DND-41 (cell line): Measurements from ENCODE around the gene CNST.

Source experiments
- EZH2 ChIP-seq: IDR thresholded peaks from 3 replicates; pipeline ENCODE4 v1.6.1; 2012; ENCODE audit warnings: borderline replicate concordance, low read depth, mild to moderate bottlenecking, moderate library complexity, low read length, inconsistent platforms; ENCODE audit not compliant: severe bottlenecking
- TF ChIP-seq, protein P1 (sequence below): IDR thresholded peaks from 2 replicates; pipeline ENCODE4 v1.5.1; 2012; ENCODE audit warnings: borderline replicate concordance, low read length, moderate library complexity, mild to moderate bottlenecking; ENCODE audit not compliant: poor library complexity, severe bottlenecking; ENCODE audit errors: extremely low read depth

DNA sequence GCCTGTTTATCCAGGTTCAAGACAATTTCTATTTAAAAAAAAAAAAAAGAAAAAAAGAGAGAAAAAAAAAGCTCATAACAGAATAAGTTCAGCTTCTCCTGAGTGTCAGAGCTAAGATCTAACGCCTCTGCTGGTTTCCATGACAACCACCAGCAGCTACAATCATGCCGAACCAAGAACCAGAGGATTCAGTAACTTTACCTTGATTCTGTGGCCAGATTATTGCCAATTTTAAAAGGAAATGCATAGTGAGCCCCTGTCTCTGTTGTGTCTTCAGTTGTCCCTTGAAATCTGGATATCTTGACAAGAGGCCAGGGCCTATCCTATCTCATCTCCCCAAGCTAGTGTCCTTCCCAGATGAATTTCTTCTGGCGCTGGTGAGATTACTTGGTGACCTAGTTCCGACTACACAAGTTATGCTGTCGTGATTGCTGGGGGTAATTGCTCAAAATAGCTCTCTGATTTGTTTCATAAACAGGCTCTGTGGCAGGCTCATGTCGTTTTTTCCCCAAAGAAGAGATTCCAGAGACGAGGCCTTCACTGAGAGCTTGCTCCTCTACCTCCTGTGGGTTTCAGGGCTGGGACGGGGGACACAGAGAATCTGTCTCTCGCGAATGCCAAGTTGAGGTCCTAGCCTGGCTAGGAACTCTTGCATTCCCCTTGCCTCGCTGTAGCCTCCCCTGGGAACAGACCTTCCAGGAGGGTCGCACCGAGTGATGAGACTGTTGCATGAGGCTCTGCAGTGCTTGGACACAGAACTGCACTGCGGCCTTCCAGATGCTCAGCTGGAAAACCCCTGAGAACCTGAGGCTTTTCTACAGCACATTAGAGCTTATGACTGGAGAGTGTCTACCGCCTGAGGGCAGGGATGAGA is 125.6 kb downstream of the CNST start:
- TF ChIP-seq, protein P1, sequence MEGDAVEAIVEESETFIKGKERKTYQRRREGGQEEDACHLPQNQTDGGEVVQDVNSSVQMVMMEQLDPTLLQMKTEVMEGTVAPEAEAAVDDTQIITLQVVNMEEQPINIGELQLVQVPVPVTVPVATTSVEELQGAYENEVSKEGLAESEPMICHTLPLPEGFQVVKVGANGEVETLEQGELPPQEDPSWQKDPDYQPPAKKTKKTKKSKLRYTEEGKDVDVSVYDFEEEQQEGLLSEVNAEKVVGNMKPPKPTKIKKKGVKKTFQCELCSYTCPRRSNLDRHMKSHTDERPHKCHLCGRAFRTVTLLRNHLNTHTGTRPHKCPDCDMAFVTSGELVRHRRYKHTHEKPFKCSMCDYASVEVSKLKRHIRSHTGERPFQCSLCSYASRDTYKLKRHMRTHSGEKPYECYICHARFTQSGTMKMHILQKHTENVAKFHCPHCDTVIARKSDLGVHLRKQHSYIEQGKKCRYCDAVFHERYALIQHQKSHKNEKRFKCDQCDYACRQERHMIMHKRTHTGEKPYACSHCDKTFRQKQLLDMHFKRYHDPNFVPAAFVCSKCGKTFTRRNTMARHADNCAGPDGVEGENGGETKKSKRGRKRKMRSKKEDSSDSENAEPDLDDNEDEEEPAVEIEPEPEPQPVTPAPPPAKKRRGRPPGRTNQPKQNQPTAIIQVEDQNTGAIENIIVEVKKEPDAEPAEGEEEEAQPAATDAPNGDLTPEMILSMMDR, result no peak
- TF ChIP-seq EZH2, result no peak
